Activated CD8-positive, alpha-beta memory T cell treated with anti-CD3 and anti-CD28 coated beads for 24 hours (primary cell): ENCODE measurements around the gene LEMD1.
A peak's percentile ranks its signal among the peaks of the same experiment; 100 is the strongest.

ENCODE experiments used
- DNase-seq: peaks from one replicate; pipeline ENCODE4 v3.0.0-alpha.2; 2020

LEMD1 gene

GRCh38 chr1:205421798-205422197, at the start of gene LEMD1:
Gene LEMD1, minus strand, starts transcription at chr1:205422056. Its CDS starts 1,520 bp downstream, at chr1:205420536.
- DNase-seq, result no peak

- DNase-seq, result no peak
Observed at GRCh38 chr1:205470131-205470530, 48.3 kb upstream of the LEMD1 start.

- DNase-seq, result no peak
Observed at GRCh38 chr1:205466595-205467220, 44.9 kb upstream of the LEMD1 start.

- no peak for DNase-seq
Observed at GRCh38 chr1:205465392-205465791, 43.5 kb upstream of the LEMD1 start.

- no peak for DNase-seq
Observed at GRCh38 chr1:205458777-205459566, 37.1 kb upstream of the LEMD1 start.

- DNase-seq, result peak; percentile 67
Observed at GRCh38 chr1:205456868-205457745, 35.3 kb upstream of the LEMD1 start.

GRCh38 chr1:205456383-205456867, 34.6 kb upstream of the LEMD1 start:
- DNase-seq, result no peak

GRCh38 chr1:205455581-205456382, 33.9 kb upstream of the LEMD1 start, which contains the start of gene BLACAT1:
Gene BLACAT1, minus strand, starts transcription at chr1:205456045.
- DNase-seq, result no peak

- no peak for DNase-seq
Observed at GRCh38 chr1:205454903-205455335, 33.1 kb upstream of the LEMD1 start.

GRCh38 chr1:205453466-205453865, 31.6 kb upstream of the LEMD1 start:
- no peak for DNase-seq

GRCh38 chr1:205452933-205453332, 31.1 kb upstream of the LEMD1 start:
- no peak for DNase-seq

- no peak for DNase-seq
Observed at GRCh38 chr1:205452364-205452763, 30.5 kb upstream of the LEMD1 start.

GRCh38 chr1:205451759-205452164, 29.9 kb upstream of the LEMD1 start:
- no peak for DNase-seq

GRCh38 chr1:205451202-205451601, 29.3 kb upstream of the LEMD1 start:
- DNase-seq, result no peak

GRCh38 chr1:205450448-205450847, 28.6 kb upstream of the LEMD1 start:
- DNase-seq, result no peak

- DNase-seq, result peak; percentile 68
Observed at GRCh38 chr1:205449750-205450443, 28.0 kb upstream of the LEMD1 start.

- DNase-seq, result no peak
Observed at GRCh38 chr1:205449254-205449749, 27.4 kb upstream of the LEMD1 start.

- DNase-seq, result no peak
Observed at GRCh38 chr1:205448540-205449253, 26.8 kb upstream of the LEMD1 start.

- no peak for DNase-seq
Observed at GRCh38 chr1:205447457-205448341, 25.8 kb upstream of the LEMD1 start.

GRCh38 chr1:205446828-205447227, 25.0 kb upstream of the LEMD1 start:
- DNase-seq, result no peak
